Measurements from ENCODE around the gene CASP7.
"Not testable (repeated sequence)": the region's sequence is repeated elsewhere in the genome, so short reads cannot be mapped to it uniquely, and the experiment has no call there.

GRCh38 chr10:113771131-113771530, 91.4 kb downstream of the CASP7 start:
- not testable (repeated sequence) for TF ChIP-seq CTCF (IDR thresholded peaks at IDR 0.05 in 4 of 5, conservative IDR thresholded peaks at IDR 0.05 in 1 of 5); POLR2A (IDR thresholded peaks at IDR 0.05)

All from gastrocnemius medialis (tissue), 4 donors.